PC-3 (cell line): Measurements from ENCODE around the gene SEC14L2. TPM values are rescaled to one million over a fixed set of nuclear protein-coding genes. Genes with fewer than 3 reads are reported as not detected.

ENCODE experiments used
- ATAC-seq: fragments of 200-7000 bp; cut with Tn5 transposase; 2 replicates; pipeline ENCODE4 v1.9.1; 2020; ENCODE audit warnings: mild to moderate bottlenecking, moderate library complexity
- BruUV-seq: library from RNA; stranded (reverse); fragments of 400-500 nt; replicated peaks from 2 replicates; lab custom pipeline; 2021; lab: Mats Ljungman, UMichigan
- CTCF ChIA-PET: fragments of 300-600 bp; sonication (Branson Sonifier 250); formaldehyde crosslinking; loops from one replicate; lab custom pipeline; 2022; ENCODE audit warnings: antibody characterized with exemption; lab: Charles Lee
- POLR2A ChIA-PET: fragments of 300-600 bp; sonication (Branson Sonifier 250); formaldehyde crosslinking; loops from one replicate; lab custom pipeline; 2022; ENCODE audit warnings: antibody characterized with exemption; ENCODE audit not compliant: unreplicated experiment; lab: Charles Lee
- DNase-seq: peaks from one replicate; pipeline ENCODE4 v3.0.0-alpha.2; 2015
- H2AFZ ChIP-seq: fragments of 300-600 bp; sonication (generic); 2 replicates; pipeline ENCODE4 v1.6.0; 2016; ENCODE audit warnings: antibody characterized with exemption, low read length
- H3F3A ChIP-seq: fragments of 300-600 bp; sonication (generic); one replicate; pipeline ENCODE4 v1.6.0; 2017; ENCODE audit warnings: antibody characterized with exemption, low read length, control low read depth, mild to moderate bottlenecking; ENCODE audit not compliant: unreplicated experiment
- H3K27ac ChIP-seq: fragments of 300-600 bp; sonication (generic); 2 replicates; pipeline ENCODE4 v1.5.1; 2016; ENCODE audit warnings: mild to moderate bottlenecking, low read length
- H3K27me3 ChIP-seq: fragments of 300-600 bp; sonication (generic); 2 replicates; pipeline ENCODE4 v1.6.1; 2016; ENCODE audit warnings: low read length, mixed read lengths
- H3K36me3 ChIP-seq: fragments of 300-600 bp; sonication (generic); 2 replicates; pipeline ENCODE4 v1.6.1; 2016; ENCODE audit warnings: low read depth, mixed run types, low read length, mixed read lengths
- H3K4me1 ChIP-seq: fragments of 300-600 bp; sonication (generic); 2 replicates; pipeline ENCODE4 v1.5.1; 2016; ENCODE audit warnings: low read length; ENCODE audit not compliant: insufficient read depth
- H3K4me2 ChIP-seq: fragments of 300-600 bp; sonication (generic); 2 replicates; pipeline ENCODE4 v1.6.0; 2016; ENCODE audit warnings: low read length
- H3K4me3 ChIP-seq: fragments of 300-600 bp; sonication (generic); 2 replicates; pipeline ENCODE4 v1.5.1; 2016; ENCODE audit warnings: mild to moderate bottlenecking, low read length, mixed read lengths
- H3K79me2 ChIP-seq: fragments of 300-600 bp; sonication (generic); 2 replicates; pipeline ENCODE4 v1.6.1; 2017; ENCODE audit warnings: low read length, mixed read lengths
- H3K9ac ChIP-seq: fragments of 300-600 bp; sonication (generic); 2 replicates; pipeline ENCODE4 v1.6.0; 2016; ENCODE audit warnings: mild to moderate bottlenecking, low read length
- H3K9me2 ChIP-seq: fragments of 300-600 bp; sonication (generic); replicated peaks from 2 replicates; pipeline ENCODE4 v1.6.1; 2016; ENCODE audit warnings: mixed run types, low read length, mixed read lengths
- H3K9me3 ChIP-seq: fragments of 300-600 bp; sonication (generic); 2 replicates; pipeline ENCODE4 v1.6.1; 2016; ENCODE audit warnings: low read length, mixed read lengths
- H4K20me1 ChIP-seq: fragments of 300-600 bp; sonication (generic); 2 replicates; pipeline ENCODE4 v1.6.1; 2016; ENCODE audit warnings: low read length, mixed read lengths
- EZH2 ChIP-seq: fragments of 300-600 bp; sonication (generic); IDR thresholded peaks from one replicate; pipeline ENCODE4 v1.6.1; 2017; ENCODE audit warnings: antibody characterized with exemption, mild to moderate bottlenecking, low read length; ENCODE audit not compliant: unreplicated experiment
- EZH2phosphoT487 ChIP-seq: fragments of 300-600 bp; sonication (generic); IDR thresholded peaks from 2 replicates; pipeline ENCODE4 v1.6.1; 2018; ENCODE audit warnings: mild to moderate bottlenecking, antibody characterized with exemption, low read length, borderline replicate concordance
- intact Hi-C: fragments of 100-400 bp; cut with micrococcal nuclease; formaldehyde crosslinking; loops from 2 replicates; pipeline ENCODE4 v1.9.0; 2023
- total RNA-seq: library from RNA; depleted of rRNA; stranded (reverse); fragments of >200 nt; gene quantifications from 2 replicates; pipeline ENCODE4 v1.2.3, GENCODE V29; 2014
- TF ChIP-seq, protein P1 (sequence below): fragments of 300-600 bp; sonication (generic); conservative IDR thresholded peaks from 2 replicates; pipeline ENCODE4 v1.5.1; 2017; ENCODE audit warnings: antibody characterized with exemption, low read depth, mild to moderate bottlenecking, low read length

The SEC14L2 gene
- total RNA-seq, 1 experiment from 2014 or later = 16.8 TPM

DNA sequence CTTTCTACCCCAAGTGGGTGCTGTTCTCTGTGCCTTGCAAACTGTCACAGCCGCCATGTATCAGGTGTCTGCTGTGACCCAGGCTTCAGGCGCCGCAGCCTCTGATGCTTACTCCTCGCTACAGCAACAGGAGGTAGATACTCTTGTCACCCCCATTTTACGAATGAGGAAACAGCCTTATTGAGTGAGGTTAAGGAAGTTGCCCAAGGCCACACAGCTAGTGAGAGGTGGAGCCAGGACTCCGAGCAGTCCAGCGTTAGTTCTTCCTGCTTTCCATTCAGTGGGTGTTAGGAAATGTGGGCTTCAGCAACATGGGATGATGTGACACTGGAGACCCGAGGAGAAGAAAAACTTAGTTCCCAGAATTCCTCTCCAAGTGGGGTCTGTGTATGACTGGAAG, 23.9 kb upstream of the SEC14L2 start:
- Histone ChIP-seq H3K9me2 (no peaks in the 10 kb centered on the region), H3K4me2 (no peak overlapping the region), H3K79me2 (no peaks in the 10 kb centered on the region), H3K27me3 (no peaks in the 10 kb centered on the region), H3F3A (no peaks in the 10 kb centered on the region), H3K9ac (no peak overlapping the region), H2AFZ (no peak overlapping the region), H3K36me3 (no peaks in the 10 kb centered on the region), H3K9me3 (no peaks in the 10 kb centered on the region), H3K4me3 (no peak overlapping the region), H3K4me1 (no peaks in the 10 kb centered on the region), H3K27ac (no peak overlapping the region), H4K20me1 (no peaks in the 10 kb centered on the region)
- TF ChIP-seq EZH2phosphoT487 = no peak
- TF ChIP-seq, protein P1, sequence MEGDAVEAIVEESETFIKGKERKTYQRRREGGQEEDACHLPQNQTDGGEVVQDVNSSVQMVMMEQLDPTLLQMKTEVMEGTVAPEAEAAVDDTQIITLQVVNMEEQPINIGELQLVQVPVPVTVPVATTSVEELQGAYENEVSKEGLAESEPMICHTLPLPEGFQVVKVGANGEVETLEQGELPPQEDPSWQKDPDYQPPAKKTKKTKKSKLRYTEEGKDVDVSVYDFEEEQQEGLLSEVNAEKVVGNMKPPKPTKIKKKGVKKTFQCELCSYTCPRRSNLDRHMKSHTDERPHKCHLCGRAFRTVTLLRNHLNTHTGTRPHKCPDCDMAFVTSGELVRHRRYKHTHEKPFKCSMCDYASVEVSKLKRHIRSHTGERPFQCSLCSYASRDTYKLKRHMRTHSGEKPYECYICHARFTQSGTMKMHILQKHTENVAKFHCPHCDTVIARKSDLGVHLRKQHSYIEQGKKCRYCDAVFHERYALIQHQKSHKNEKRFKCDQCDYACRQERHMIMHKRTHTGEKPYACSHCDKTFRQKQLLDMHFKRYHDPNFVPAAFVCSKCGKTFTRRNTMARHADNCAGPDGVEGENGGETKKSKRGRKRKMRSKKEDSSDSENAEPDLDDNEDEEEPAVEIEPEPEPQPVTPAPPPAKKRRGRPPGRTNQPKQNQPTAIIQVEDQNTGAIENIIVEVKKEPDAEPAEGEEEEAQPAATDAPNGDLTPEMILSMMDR = no peak
- no peak for TF ChIP-seq EZH2
- intact Hi-C loops = no loop called here
- ChIA-PET CTCF (no interaction called here), POLR2A (no interaction called here)
- ATAC-seq (no peak), DNase-seq (no peak)
- BruUV-seq = no TSS peak

DNA sequence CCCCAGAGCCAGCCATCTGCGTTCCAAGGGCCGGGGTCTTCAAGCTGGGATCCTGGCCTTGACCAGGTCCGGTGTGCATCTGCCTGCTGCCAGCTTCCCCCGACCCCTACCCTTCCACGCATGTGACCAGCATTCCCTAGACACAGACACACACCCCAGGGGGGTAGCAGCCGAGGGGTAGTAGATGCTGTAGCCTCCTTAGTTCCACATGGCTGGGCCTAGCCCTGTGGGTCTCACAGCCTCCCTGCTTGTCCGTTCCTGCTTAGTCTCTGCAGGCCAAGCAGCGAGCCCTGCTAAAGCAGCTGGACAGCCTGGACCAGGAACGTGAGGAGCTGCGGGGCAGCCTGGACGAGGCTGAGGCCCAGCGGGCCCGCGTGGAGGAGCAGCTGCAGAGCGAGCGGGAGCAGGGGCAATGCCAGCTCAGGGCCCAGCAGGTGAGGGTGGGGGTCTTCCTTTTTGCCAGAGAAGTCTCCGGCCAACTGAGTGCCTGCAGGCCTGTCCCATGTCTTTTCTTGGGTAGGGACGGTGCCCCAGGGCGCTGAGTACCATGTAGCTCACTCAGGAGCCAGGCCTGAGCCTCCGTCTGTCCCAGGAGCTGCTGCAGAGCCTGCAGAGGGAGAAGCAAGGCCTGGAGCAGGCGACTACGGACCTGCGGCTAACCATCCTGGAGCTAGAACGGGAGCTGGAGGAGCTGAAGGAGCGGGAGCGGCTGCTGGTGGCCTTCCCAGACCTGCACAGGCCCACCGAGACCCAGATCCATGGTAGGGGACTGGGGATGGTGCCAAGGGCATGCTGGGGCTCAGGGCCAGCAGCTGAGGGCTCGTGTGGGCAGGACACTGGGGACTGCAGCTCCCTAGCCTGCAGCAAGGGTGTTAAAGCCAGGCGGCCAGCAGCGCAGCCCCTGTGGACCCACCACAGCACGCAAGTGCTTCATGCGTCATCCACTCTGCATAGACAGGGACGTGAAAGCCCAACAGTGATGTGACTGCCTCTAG, 23.2 kb upstream of the SEC14L2 start:
- intact Hi-C loops = no loop called here
- no peak overlapping the region for H3K4me3 ChIP-seq
- no TSS peak for BruUV-seq
- ATAC-seq = no peak
- no peak overlapping the region for H3K27ac ChIP-seq
- ChIA-PET POLR2A (no interaction called here), CTCF (no interaction called here)
- H4K20me1 ChIP-seq = no peaks in the 10 kb centered on the region
- H3F3A ChIP-seq = no peaks in the 10 kb centered on the region
- no peaks in the 10 kb centered on the region for H3K36me3 ChIP-seq
- H2AFZ ChIP-seq = no peak overlapping the region
- no peaks in the 10 kb centered on the region for H3K9me3 ChIP-seq
- DNase-seq = peak; percentile 7
- TF ChIP-seq, protein P1 = no peak
- TF ChIP-seq EZH2phosphoT487 = no peak
- TF ChIP-seq EZH2 = no peak
- no peak overlapping the region for H3K9ac ChIP-seq
- no peak overlapping the region for H3K4me2 ChIP-seq
- H3K79me2 ChIP-seq = no peaks in the 10 kb centered on the region
- H3K27me3 ChIP-seq = no peaks in the 10 kb centered on the region
- H3K9me2 ChIP-seq = no peaks in the 10 kb centered on the region
- H3K4me1 ChIP-seq = no peaks in the 10 kb centered on the region

DNA sequence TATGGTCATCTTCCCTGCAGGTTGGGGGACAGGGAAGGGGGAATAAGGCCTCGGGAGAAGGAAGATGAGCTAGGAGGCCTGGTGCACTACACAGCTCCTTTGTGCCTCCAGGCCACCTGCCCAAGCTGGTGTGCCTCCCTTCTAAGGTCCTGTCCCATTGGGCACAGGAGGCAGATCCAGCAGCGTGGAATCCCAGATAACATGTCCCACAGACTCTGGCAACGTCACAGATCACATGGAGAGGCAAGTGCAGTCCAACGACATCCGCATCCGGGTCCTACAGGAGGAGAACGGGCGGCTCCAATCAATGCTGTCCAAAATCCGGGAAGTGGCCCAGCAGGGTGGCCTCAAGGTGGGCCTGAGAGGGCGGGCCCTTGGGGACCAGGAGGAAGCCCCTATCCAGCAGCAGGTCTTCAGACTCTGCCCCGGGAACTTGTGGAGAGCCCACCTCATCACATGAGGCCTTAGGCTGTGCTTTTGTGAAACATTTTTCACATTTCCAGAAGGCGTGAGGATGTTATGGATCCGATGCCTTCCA, 21.4 kb upstream of the SEC14L2 start:
- CTCF ChIA-PET = no interaction called here
- Histone ChIP-seq H3K4me3 (no peak overlapping the region), H3K9me3 (no peaks in the 10 kb centered on the region), H3K27ac (no peak overlapping the region), H3K9ac (no peak overlapping the region), H3K9me2 (no peaks in the 10 kb centered on the region), H4K20me1 (no peaks in the 10 kb centered on the region), H3F3A (no peaks in the 10 kb centered on the region), H2AFZ (no peak overlapping the region), H3K4me2 (no peak overlapping the region), H3K4me1 (no peaks in the 10 kb centered on the region), H3K27me3 (no peaks in the 10 kb centered on the region), H3K79me2 (no peaks in the 10 kb centered on the region), H3K36me3 (no peaks in the 10 kb centered on the region)
- intact Hi-C loops = no loop called here
- TF ChIP-seq EZH2 = no peak
- TF ChIP-seq EZH2phosphoT487 = no peak
- TF ChIP-seq, protein P1 = no peak
- POLR2A ChIA-PET = no interaction called here
- no TSS peak for BruUV-seq
- ATAC-seq (no peak), DNase-seq (no peak)
